PC-9 (cell line): Measurements from ENCODE around the gene SEC22A. TPM values are rescaled to one million over a fixed set of nuclear protein-coding genes. Genes with fewer than 3 reads are reported as not detected.

Experiments used
- BruUV-seq: library from RNA; stranded (reverse); fragments of 400-500 nt; replicated peaks from 2 replicates; lab custom pipeline; 2021; lab: Mats Ljungman, UMichigan
- CTCF ChIA-PET: fragments of 300-600 bp; sonication (Branson Sonifier 250); formaldehyde crosslinking; loops from one replicate; lab custom pipeline; 2022; ENCODE audit warnings: antibody characterized with exemption; lab: Charles Lee
- POLR2A ChIA-PET: fragments of 300-600 bp; sonication (Branson Sonifier 250); formaldehyde crosslinking; loops from one replicate; lab custom pipeline; 2022; ENCODE audit warnings: antibody characterized with exemption; ENCODE audit not compliant: unreplicated experiment; lab: Charles Lee
- DNase-seq, 2 experiments: peaks; one replicate each; pipeline versions ENCODE4 v3.0.0 to v3.0.0-alpha.2; 2015 to 2022; ENCODE audit warnings: mixed read lengths in 1 of 2
- H2AFZ ChIP-seq: fragments of 200-600 bp; sonication (generic); 2 replicates; pipeline ENCODE4 v1.8.1; 2017; ENCODE audit warnings: antibody characterized with exemption
- H3F3A ChIP-seq: fragments of 200-600 bp; sonication (generic); 2 replicates; pipeline ENCODE4 v1.8.1; 2017; ENCODE audit warnings: antibody characterized with exemption, mild to moderate bottlenecking, low read depth; ENCODE audit not compliant: insufficient read depth
- H3K27ac ChIP-seq: fragments of 200-600 bp; sonication (generic); 2 replicates; pipeline ENCODE4 v1.6.1; 2016; ENCODE audit warnings: mixed run types
- H3K27me3 ChIP-seq: fragments of 200-600 bp; sonication (generic); 2 replicates; pipeline ENCODE4 v1.6.1; 2016; ENCODE audit warnings: low read depth, mixed run types; ENCODE audit not compliant: insufficient read depth
- H3K36me3 ChIP-seq: fragments of 200-600 bp; sonication (generic); 2 replicates; pipeline ENCODE4 v1.6.1; 2016; ENCODE audit warnings: low read depth, mixed run types
- H3K4me1 ChIP-seq: fragments of 200-600 bp; sonication (generic); replicated peaks from 2 replicates; pipeline ENCODE4 v1.6.1; 2016; ENCODE audit warnings: mixed run types; ENCODE audit not compliant: insufficient read depth
- H3K4me2 ChIP-seq: fragments of 200-600 bp; sonication (generic); 2 replicates; pipeline ENCODE4 v1.6.1; 2017; ENCODE audit warnings: mixed run types
- H3K4me3 ChIP-seq: fragments of 200-600 bp; sonication (generic); 2 replicates; pipeline ENCODE4 v1.6.1; 2016; ENCODE audit warnings: mixed run types
- H3K79me2 ChIP-seq: fragments of 200-600 bp; sonication (generic); 2 replicates; pipeline ENCODE4 v1.6.1; 2017; ENCODE audit warnings: low read depth, mixed run types
- H3K9me2 ChIP-seq: fragments of 200-600 bp; sonication (generic); 2 replicates; pipeline ENCODE4 v1.8.1; 2017; ENCODE audit warnings: mild to moderate bottlenecking; ENCODE audit not compliant: insufficient read depth
- H3K9me3 ChIP-seq: fragments of 200-600 bp; sonication (generic); 2 replicates; pipeline ENCODE4 v1.8.1; 2016; ENCODE audit warnings: low read depth; ENCODE audit not compliant: insufficient read depth
- H4K20me1 ChIP-seq: fragments of 200-600 bp; sonication (generic); 2 replicates; pipeline ENCODE4 v1.8.1; 2017; ENCODE audit not compliant: insufficient read depth
- CTCF ChIP-seq: fragments of 200-600 bp; sonication (generic); conservative IDR thresholded peaks from 2 replicates; pipeline ENCODE4 v1.6.1; 2017; ENCODE audit warnings: mixed run types, antibody characterized with exemption, mild to moderate bottlenecking, moderate library complexity
- EZH2 ChIP-seq: fragments of 200-600 bp; sonication (generic); IDR thresholded peaks from 2 replicates; pipeline ENCODE4 v1.8.0; 2017; ENCODE audit warnings: antibody characterized with exemption, low read depth
- intact Hi-C: fragments of 100-400 bp; cut with micrococcal nuclease; formaldehyde crosslinking; loops from one replicate; pipeline ENCODE4 v1.10.0; 2022; ENCODE audit not compliant: unreplicated experiment
- total RNA-seq: library from RNA; stranded (reverse); gene quantifications from 2 replicates; pipeline ENCODE4 v1.2.3, GENCODE V29; 2021

SEC22A gene
- total RNA-seq, 1 experiment from 2014 or later, result 20.2 TPM

GRCh38 chr3:123295171-123295900 is 93.6 kb downstream of the SEC22A start:
- Histone ChIP-seq H3K4me2 (no peak overlapping the region), H3K27me3 (no peaks in the 10 kb centered on the region), H3K79me2 (no peaks in the 10 kb centered on the region), H2AFZ (no peak overlapping the region), H3K36me3 (no peaks in the 10 kb centered on the region), H3F3A (no peaks in the 10 kb centered on the region), H3K4me1 (0 out of 2 replicates have a peak, but pooled peaks cover 4% of the 10 kb centered on the region), H3K9me2 (no peaks in the 10 kb centered on the region), H3K27ac (no peak overlapping the region), H4K20me1 (no peaks in the 10 kb centered on the region), H3K4me3 (no peak overlapping the region), H3K9me3 (no peaks in the 10 kb centered on the region)
- intact Hi-C loops, result no loop called here
- ChIA-PET POLR2A (no interaction called here), CTCF (no interaction called here)
- DNase-seq, result no peak
- no TSS peak for BruUV-seq
- TF ChIP-seq CTCF (no peak), EZH2 (no peak)

DNA sequence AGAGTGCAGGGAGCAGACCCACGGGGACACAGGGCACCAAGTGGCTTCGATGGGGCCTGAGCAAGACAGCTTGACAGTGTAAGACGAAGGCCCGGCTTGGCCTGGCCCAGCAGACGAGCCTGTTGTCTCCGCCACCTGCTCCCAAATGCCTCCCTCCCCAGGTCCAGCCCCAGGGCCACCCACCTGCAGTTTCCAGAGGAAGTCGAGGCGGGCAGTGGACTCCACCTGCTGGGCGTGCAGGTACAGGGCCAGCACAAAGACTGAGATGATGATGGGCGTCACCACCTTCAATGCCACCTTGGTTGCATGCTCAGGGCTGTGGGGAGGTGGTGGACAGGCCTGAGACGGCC is 94.1 kb downstream of the SEC22A start:
- intact Hi-C loops, result no loop called here
- no peaks in the 10 kb centered on the region for H3K9me3 ChIP-seq
- H3K36me3 ChIP-seq, result no peaks in the 10 kb centered on the region
- H3K4me2 ChIP-seq, result no peak overlapping the region
- H3F3A ChIP-seq, result no peaks in the 10 kb centered on the region
- H3K79me2 ChIP-seq, result no peaks in the 10 kb centered on the region
- no peak overlapping the region for H2AFZ ChIP-seq
- DNase-seq, result no peak
- ChIA-PET CTCF (no interaction called here), POLR2A (no interaction called here)
- TF ChIP-seq EZH2, result no peak
- TF ChIP-seq CTCF, result no peak
- no peaks in the 10 kb centered on the region for H4K20me1 ChIP-seq
- no peaks in the 10 kb centered on the region for H3K27me3 ChIP-seq
- H3K9me2 ChIP-seq, result no peaks in the 10 kb centered on the region
- no peak overlapping the region for H3K27ac ChIP-seq
- no TSS peak for BruUV-seq
- H3K4me3 ChIP-seq, result no peak overlapping the region
- 0 out of 2 replicates have a peak, but pooled peaks cover 4% of the 10 kb centered on the region for H3K4me1 ChIP-seq

- BruUV-seq, result no TSS peak
- intact Hi-C loops, result no loop called here
Observed at GRCh38 chr3:123296261-123296660, 94.5 kb downstream of the SEC22A start.

More at GRCh38 chr3:123296261-123296660, 94.5 kb downstream of the SEC22A start:
- Histone ChIP-seq H3K27ac (no peak overlapping the region), H3F3A (no peaks in the 10 kb centered on the region), H3K9me3 (no peaks in the 10 kb centered on the region), H3K4me3 (no peak overlapping the region), H4K20me1 (no peaks in the 10 kb centered on the region), H2AFZ (no peak overlapping the region), H3K79me2 (no peaks in the 10 kb centered on the region), H3K9me2 (no peaks in the 10 kb centered on the region), H3K36me3 (no peaks in the 10 kb centered on the region), H3K4me2 (no peak overlapping the region), H3K4me1 (0 out of 2 replicates have a peak, but pooled peaks cover 4% of the 10 kb centered on the region), H3K27me3 (no peaks in the 10 kb centered on the region)
- TF ChIP-seq CTCF, result no peak
- no peak for TF ChIP-seq EZH2
- POLR2A ChIA-PET, result no interaction called here
- CTCF ChIA-PET, result no interaction called here
- DNase-seq, result no peak
